NCI-H1694 (cell line): ENCODE results near the gene GPAT3.

Experiments
- DNase-seq: peaks from one replicate; lab custom pipeline; 2025; lab: John Stamatoyannopoulos, UW

GPAT3 gene

DNA sequence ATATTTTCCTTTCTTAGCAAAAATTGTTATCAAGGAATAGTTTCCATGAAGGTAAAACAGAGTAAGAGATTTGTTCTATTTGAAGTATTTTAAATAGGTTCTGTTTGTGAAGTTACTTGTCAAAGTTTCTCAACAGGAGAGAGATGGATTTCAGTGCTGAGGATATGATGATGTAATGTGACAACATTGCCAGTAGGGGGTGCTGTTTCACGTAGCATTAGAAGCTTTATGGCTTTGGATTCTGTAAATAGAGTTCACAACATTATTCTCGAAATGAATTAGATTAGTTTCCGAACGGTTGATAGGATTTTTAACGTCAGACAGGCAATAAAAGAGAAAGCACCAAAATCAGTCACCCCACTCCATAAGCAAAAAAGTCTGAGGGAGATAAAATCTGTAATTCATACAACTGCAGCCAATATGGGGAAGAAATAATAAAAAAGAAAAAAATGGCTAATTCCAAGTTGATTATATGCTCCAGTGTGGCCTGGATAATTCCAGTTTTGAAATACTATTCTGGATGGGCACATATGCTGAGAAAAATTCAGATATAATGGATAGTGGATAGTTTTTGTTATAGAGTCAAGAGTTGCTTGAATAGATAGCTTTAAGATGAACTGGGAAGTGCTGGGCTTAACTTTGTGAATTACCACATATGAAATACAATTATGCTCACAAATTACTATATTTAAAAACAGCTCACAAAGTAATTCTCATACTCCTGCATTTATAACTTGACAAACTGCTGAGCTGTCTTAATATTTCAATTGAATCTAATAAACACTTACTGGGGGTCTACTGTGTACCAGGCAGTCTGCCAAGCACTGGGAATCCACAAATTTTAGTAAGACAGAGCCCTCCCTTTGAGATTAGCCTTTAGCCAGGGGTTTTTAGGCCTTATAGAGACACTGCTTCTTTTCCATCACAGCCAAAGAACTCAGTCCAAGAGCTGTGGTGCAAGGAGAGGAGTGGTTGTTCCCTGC lies 109.1 kb downstream of the GPAT3 start:
- peak; percentile 68 for DNase-seq

GRCh38 chr4:83646538-83647239 lies 110.8 kb downstream of the GPAT3 start:
- no peak for DNase-seq

DNA sequence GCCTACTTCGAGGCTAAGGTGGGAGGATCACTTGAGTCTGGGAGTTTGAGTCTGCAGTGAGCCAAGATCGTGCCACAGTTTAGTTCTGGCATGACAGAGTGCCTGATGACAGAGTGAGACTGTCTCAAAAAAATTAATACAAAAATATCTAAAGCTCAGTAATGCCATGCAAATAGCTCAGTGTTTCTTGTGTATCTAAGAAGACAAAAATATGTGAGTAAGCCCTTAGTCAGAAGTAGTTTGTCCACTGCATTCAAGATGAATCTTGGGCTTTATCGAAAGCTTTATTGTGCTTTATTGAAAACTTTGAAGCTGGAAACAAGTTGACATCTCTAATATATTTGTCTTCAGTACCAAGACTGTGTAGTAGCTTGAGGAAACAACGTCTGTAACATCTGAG lies 115.9 kb downstream of the GPAT3 start:
- DNase-seq = no peak
